K562 (cell line): ENCODE measurements around the gene PCDHB6.

Source experiments
- FOXM1 ChIP-seq, 2 experiments: fragments of 450-650 bp in 1 of 2; sonication (generic) in 1 of 2; formaldehyde crosslinking in 1 of 2; IDR thresholded peaks; 2 replicates each; pipeline versions ENCODE4 v1.6.1 to v1.9.0; 2017 to 2022; ENCODE audit warnings: low read depth in 2 of 2, mild to moderate bottlenecking in 2 of 2, missing genetic modification reagents in 1 of 2, moderate library complexity in 1 of 2
- POLR2AphosphoS5 ChIP-seq: IDR thresholded peaks from 2 replicates; pipeline ENCODE4 v1.6.1; 2011; ENCODE audit warnings: mild to moderate bottlenecking, low read depth, low read length, moderate library complexity; ENCODE audit not compliant: control insufficient read depth, insufficient read depth
- TF ChIP-seq, protein P1 (sequence below): sonication (generic); formaldehyde crosslinking; IDR thresholded peaks from 2 replicates; pipeline ENCODE4 v1.8.1; 2023; ENCODE audit warnings: mild to moderate bottlenecking, missing genetic modification reagents
- TF ChIP-seq, protein P2 (sequence below): fragments of 250-450 bp; sonication (Bioruptor Pico); IDR thresholded peaks from 2 replicates; pipeline ENCODE4 v1.5.0; 2022; ENCODE audit warnings: mild to moderate bottlenecking

DNA sequence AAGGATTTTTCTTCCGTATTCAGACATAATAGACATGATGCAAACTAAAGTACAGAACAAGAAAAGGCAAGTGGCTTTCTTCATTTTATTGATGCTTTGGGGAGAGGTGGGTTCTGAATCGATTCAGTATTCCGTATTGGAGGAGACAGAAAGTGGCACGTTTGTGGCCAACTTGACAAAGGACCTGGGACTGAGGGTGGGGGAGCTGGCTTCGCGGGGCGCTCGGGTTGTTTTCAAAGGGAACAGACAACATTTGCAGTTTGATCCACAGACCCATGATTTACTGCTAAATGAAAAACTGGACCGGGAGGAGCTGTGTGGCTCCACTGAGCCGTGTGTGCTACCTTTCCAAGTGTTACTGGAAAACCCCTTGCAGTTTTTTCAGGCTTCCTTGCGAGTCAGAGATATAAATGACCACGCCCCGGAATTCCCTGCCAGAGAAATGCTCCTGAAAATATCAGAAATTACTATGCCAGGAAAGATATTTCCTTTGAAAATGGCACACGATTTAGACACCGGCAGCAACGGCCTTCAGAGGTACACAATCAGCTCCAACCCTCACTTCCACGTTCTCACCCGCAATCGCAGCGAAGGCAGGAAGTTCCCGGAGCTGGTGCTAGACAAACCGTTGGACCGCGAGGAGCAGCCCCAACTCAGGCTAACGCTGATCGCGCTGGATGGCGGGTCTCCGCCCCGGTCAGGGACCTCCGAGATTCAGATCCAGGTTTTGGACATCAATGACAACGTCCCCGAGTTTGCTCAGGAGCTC, 551 bp downstream of the PCDHB6 start:
- TF ChIP-seq FOXM1 (IDR thresholded peaks at IDR 0.05; ENCODE audit: low read depth) = no peak
- no peak for TF ChIP-seq FOXM1 (CRISPR knock-in tag; IDR thresholded peaks at IDR 0.05; ENCODE audit: low read depth)
- TF ChIP-seq, protein P1, sequence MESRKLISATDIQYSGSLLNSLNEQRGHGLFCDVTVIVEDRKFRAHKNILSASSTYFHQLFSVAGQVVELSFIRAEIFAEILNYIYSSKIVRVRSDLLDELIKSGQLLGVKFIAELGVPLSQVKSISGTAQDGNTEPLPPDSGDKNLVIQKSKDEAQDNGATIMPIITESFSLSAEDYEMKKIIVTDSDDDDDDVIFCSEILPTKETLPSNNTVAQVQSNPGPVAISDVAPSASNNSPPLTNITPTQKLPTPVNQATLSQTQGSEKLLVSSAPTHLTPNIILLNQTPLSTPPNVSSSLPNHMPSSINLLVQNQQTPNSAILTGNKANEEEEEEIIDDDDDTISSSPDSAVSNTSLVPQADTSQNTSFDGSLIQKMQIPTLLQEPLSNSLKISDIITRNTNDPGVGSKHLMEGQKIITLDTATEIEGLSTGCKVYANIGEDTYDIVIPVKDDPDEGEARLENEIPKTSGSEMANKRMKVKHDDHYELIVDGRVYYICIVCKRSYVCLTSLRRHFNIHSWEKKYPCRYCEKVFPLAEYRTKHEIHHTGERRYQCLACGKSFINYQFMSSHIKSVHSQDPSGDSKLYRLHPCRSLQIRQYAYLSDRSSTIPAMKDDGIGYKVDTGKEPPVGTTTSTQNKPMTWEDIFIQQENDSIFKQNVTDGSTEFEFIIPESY (CRISPR knock-in tag) = no peak
- no peak for TF ChIP-seq POLR2AphosphoS5
- TF ChIP-seq, protein P2, sequence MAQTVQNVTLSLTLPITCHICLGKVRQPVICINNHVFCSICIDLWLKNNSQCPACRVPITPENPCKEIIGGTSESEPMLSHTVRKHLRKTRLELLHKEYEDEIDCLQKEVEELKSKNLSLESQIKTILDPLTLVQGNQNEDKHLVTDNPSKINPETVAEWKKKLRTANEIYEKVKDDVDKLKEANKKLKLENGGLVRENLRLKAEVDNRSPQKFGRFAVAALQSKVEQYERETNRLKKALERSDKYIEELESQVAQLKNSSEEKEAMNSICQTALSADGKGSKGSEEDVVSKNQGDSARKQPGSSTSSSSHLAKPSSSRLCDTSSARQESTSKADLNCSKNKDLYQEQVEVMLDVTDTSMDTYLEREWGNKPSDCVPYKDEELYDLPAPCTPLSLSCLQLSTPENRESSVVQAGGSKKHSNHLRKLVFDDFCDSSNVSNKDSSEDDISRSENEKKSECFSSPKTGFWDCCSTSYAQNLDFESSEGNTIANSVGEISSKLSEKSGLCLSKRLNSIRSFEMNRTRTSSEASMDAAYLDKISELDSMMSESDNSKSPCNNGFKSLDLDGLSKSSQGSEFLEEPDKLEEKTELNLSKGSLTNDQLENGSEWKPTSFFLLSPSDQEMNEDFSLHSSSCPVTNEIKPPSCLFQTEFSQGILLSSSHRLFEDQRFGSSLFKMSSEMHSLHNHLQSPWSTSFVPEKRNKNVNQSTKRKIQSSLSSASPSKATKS (CRISPR knock-in tag) = no peak
